Measurements from ENCODE around the gene VWC2L. TPM values are rescaled to one million over a fixed set of nuclear protein-coding genes. Genes with fewer than 3 reads are reported as not detected.

The VWC2L gene
- total RNA-seq, 1 donor from 2014 or later, result not detected

GRCh38 chr2:214624166-214624760 is 213.4 kb downstream of the VWC2L start:
- TF ChIP-seq CTCF (IDR thresholded peaks at IDR 0.05; ENCODE audit: insufficient read depth, low read length, severe bottlenecking), result no peak
- Histone ChIP-seq H3K27me3 (ENCODE audit: control insufficient read depth, insufficient read depth, low read length) (no peaks in the 10 kb centered on the region), H3K4me3 (ENCODE audit: low read depth, low read length) (no peak overlapping the region), H3K36me3 (ENCODE audit: control insufficient read depth, insufficient read depth, low read length) (no peaks in the 10 kb centered on the region)
- FAIRE-seq (no peak), DNase-seq (ENCODE audit: low read depth) (no peak)

GRCh38 chr2:214628091-214628490 is 217.2 kb downstream of the VWC2L start:
- H3K4me3 ChIP-seq (ENCODE audit: low read depth, low read length), result no peak overlapping the region
- no peaks in the 10 kb centered on the region for H3K36me3 ChIP-seq (ENCODE audit: control insufficient read depth, insufficient read depth, low read length)
- DNase-seq (ENCODE audit: low read depth) (peak; percentile 15), FAIRE-seq (no peak)
- no peaks in the 10 kb centered on the region for H3K27me3 ChIP-seq (ENCODE audit: control insufficient read depth, insufficient read depth, low read length)
- TF ChIP-seq CTCF (IDR thresholded peaks at IDR 0.05; ENCODE audit: insufficient read depth, low read length, severe bottlenecking), result no peak
